Limb (tissue), 2 donors: Measurements from ENCODE around the gene STK32C.
"Not testable (repeated sequence)": the region's sequence is repeated elsewhere in the genome, so short reads cannot be mapped to it uniquely, and the experiment has no call there.

Experiments
- DNase-seq, 2 donors: peaks; one replicate each; pipeline ENCODE4 v3.0.0-alpha.2; 2016; ENCODE audit errors: extremely low spot score in 2 of 2

The STK32C gene

DNA sequence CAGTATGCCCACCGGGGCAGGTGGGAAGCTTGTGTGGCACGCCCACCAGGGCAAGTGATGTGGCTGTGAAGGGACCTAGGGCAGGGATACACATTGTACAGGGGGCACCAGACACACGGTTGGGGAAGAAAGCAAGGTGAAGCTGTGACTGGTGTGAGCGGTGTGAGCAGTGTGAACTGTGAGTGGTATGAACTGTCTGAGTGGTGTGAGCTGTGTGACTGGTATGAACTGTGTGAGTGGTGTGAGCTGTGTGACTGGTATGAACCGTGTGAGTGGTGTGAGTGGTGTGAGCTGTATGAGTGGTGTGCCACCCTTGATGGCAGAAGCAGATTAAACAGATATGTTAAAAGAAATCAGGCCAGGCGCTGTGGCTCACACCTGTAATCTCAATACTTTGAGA, 72.9 kb downstream of the STK32C start:
- no peak for DNase-seq

DNA sequence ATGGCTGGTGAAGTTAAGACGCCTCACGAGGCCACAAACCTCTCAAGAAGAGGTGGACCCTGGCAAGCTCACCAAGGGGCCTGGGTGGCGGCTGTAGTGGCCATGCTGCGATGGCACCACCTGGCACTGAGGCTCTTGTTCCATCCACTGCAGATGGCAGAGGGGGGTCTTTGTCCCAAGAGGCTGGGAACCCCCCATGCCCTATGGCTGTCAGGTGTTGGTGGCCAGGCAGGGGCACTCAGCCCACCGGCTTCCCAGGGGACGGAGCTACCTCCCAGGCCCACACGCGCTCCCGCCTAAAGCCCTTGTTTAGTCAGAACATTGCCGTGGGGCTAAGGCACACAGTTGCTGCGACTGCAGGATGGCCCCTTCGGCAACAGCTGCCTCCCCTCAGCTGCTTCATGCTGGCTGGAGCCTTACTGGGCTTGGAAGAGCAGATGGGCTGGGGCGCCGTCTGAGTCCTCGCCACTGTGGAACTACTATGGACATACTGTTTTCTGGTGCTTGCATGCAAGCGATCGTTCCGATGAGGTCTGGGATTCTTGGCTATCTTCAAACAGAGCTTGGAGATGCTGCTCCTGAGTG, 74.2 kb downstream of the STK32C start:
- DNase-seq, result peak in 1 of 2 donors; percentile 31

DNA sequence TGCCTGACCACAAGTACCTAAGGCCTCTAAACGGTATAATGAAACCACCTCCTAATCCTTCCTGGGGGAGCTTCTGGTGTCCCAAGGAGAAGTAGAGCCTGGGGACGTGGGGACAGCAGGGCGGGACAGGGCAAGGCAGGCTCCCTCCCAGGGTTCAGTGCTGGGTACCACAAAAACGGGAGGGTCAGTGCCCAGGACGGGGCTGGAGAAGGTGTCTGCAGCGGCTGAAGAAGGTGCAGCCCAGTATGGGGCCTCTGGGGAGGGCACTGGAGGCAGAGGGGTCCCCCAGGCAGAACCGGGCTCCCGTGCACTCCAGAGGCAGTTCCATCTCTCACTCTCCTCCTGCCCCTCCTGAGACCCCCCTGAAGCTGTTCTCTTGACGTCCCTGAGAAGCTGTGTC, 74.8 kb downstream of the STK32C start:
- DNase-seq, result no peak

DNA sequence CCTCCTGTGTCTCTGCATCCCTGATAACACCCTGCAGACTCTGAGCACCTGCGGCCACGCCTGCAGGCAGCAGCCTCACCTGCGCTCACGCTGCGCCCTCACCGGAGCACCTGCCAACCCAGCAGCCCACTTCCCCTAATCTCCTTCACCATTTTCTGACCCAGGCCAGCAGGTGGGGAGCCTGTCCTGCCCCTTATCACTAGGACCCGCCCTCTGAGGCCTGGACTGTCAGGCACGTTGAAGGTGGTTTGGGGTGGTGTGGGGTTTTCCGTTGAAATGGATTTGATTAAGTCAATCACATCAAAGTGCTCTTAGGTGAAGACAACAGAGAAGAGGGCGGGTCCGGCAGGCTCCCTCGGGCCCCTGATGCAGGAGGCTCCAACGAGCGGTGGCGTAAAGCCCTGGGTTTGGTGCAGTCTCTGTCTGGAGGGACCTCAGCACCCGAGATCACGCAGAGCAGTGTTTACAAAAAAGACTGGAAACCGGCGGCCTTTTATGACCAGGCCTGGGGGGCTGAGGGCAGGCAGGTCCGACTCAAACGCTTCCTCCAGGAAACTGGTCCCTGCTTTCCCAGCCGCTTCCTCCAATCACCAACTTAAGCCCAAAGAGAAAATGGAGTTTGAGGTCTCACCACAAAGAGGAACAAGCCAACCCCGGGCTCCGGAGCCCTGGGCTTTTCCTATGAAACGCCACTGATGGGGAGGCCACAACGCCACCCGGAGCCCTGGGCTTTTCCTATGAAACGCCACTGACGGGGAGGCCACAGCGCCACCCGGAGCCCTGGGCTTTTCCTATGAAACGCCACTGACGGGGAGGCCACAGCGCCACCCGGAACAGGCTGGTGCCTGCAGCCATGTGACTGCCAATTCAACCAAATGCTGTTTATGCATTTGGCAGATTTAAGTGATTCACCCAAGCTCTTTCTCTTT, 75.5 kb downstream of the STK32C start:
- no peak for DNase-seq

DNA sequence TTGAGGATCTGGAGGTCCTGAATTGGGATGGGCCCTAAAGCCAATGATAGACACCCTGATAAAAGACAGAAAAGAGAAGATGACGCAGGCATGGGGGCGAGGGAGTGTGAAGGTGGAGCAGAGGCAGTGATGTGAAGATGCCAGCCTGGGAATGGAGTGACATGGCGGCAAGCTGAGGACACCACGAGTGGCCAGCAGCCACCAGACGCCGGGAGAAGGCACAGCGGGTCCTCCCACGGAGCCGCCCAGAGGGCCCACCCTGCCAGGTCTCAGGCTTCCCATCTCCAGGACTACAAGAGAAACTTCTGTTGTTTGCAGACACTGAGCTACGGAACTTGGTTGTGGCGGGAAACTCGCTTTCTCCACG, 76.1 kb downstream of the STK32C start:
- no peak for DNase-seq

DNA sequence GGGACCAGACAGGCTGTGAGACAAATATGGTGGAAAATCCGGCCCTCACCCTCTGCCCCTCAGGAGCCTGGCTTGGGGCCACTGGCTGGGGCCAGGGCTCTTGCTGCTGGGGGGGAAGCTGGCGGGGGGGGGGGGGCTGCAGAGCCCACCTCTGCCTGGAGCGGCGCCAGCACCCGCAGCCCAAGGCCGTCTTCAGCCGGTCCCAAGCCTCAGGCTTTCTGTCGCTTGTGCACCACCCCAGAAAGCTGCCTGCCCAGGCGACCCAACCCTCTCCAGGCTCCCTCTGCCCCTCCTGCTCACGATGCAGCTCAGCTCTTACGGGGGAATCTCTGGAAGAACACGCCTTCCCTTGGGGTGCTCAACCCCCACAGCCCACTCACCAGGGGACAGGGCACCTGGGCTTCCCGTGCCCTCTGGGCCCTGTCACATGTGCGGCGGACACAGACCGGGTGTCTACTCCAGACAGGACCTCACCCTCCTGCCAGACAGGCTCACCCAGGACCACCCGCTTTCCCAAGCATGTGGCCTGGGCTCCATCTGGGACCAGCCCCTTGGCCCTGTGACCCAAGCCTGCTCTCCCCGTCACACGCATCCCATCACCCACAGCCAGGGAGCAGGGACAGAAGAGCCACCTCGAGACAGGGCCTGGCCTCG, 77.1 kb downstream of the STK32C start:
- DNase-seq, result no peak

DNA sequence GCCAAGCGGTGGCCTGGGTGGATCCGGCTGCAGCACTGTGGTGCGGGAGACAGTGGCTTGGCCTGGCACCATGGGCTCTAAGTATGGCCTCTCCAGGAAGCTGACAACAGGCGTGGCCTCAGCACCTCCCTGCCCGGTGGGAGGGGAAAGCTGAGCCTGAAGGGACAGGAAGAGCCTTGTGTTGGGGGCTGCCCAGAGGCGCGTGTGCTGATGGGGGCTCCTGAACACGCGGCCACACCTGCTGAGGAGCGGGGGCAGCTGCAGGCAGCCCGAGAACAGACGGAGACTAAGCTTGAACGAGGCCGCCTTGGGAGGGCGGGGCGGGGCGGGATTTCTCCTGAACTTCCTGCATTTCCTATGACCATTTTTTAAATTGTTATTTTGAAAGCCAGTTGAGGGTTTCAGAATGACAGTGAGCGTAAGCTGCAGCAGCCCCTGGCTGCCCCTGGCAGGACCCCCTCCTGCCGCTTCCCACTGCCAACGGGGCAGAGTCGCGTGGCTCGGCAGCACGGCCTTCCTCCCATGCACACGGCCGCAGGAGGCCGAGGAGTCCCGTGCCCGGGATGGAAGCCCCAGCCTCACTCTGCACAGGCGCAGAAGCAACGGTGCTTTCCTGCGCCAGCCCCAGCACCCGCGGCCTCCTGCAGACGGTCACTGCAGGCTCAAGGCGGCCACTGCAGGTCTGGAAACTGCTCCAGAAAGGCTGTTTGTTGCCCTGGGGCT, 77.8 kb downstream of the STK32C start:
- no peak for DNase-seq

DNA sequence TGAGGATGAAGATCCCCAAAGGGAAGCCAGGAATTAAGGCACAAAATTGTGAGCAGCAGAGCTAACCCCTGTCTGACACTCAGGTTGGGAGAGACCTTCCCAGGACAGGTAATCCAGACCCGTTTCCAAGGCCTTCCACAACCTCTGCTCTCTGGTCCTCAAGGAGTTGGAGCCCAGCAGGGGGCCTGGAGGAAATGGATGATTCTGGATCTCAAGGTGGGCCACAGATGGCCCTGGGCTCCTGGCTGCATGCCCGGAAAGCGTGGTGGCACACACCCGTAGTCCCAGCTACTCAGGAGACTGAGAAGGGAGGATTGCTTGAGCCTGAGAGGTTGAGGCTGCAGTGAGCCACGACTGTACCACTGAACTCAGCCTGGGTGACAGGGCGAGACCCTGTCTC, 78.7 kb downstream of the STK32C start:
- no peak for DNase-seq

DNA sequence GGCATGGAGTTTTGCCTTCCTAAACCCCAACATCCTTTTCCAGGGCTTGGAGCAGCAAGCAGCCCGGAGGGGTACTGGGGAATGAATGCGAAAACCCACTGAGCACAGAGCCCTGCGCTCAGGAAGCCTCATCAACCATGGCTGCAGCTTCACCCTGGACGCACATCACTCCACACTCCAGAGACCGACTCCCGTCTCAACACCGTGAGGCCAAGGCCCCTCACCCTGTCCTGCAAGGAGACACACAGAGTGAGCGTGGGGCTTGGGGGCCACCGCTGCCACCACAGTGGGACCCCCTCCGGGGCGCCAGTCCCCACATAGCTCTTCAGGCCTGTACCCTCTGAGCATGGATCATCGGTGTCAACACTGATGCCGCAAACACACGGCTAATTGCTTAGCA, 79.1 kb downstream of the STK32C start:
- no peak for DNase-seq

DNA sequence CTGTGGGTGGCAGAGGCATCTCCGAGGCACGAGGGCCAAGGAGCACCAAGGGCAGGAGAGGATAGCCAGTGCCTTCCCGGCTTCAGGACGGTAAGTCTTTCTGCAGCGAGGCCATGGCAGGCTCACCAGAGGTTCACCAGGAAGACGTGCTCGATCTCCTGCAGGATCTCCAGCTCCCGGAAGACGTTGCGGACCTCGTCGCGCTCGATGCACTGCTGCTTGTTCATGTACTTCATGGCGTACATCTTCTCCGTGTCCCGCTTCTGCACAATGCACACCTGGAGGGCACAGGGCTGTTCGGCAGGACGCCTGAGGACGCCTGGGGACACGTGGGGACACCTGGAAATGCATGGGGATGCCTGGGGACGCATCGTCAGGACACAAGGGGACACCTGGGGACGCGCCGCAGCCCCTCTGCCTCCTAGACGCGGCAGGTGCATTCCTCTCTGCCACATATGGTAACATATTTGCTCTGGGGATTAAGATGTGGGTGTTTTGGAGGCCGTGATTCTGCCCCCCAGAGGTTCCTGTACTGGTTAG, 79.8 kb downstream of the STK32C start:
- DNase-seq, result no peak

DNA sequence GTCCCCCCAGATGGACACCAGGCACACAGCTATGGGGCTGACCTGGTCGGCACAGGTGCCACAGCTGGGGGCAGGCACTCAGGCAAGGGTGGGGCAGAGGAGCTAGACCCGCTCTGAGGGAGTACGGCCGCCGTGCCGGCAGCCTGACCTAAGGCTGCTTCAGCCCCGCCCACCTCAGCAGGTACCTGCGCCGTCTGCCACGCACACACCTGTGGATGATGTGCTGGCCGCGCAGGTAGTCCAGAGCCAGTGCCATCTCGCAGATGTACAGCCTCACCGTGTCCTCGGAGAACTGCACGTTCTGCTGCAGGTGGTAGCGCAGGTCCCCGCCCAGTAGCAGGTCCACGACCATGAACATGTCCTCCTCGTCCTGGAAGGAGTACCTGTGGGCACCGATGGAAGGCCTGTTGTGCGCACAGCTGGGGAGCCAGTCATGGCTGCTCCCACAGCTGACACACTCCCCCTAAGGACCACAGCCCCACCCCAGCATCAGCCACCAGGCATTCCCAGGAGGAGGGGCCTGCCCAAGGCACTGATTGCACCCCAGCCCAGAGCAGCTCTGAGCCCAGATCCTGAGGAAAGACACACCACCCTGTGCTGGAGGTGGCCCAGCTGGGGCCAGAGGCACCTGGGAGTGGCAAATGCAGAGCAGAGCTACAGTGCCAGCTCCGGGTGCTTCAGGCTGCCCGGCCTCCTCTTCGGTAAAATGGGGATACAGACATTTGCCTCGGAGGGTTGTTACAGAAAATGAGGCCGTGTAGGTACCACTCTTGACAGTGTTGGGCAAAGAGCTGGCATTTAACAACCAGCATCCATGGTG, 81.0 kb downstream of the STK32C start:
- no peak for DNase-seq

DNA sequence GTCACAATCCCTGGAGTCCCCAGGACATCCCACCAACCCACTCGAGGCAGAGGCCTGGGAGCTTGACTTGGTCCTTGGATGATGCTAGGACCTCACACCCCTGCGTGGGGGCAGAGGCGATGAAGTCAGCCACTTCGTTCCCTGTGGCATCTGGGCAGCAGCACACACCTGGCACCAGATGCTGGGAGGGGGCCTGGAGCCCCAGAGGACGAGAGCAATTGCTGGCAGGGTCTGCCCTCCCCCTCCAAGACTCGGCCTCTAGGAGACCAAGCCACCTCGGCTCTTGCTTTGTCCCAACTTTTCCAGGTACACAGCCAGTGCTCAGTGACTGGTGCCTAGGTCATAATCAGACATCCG, 81.9 kb downstream of the STK32C start:
- DNase-seq, result no peak

DNA sequence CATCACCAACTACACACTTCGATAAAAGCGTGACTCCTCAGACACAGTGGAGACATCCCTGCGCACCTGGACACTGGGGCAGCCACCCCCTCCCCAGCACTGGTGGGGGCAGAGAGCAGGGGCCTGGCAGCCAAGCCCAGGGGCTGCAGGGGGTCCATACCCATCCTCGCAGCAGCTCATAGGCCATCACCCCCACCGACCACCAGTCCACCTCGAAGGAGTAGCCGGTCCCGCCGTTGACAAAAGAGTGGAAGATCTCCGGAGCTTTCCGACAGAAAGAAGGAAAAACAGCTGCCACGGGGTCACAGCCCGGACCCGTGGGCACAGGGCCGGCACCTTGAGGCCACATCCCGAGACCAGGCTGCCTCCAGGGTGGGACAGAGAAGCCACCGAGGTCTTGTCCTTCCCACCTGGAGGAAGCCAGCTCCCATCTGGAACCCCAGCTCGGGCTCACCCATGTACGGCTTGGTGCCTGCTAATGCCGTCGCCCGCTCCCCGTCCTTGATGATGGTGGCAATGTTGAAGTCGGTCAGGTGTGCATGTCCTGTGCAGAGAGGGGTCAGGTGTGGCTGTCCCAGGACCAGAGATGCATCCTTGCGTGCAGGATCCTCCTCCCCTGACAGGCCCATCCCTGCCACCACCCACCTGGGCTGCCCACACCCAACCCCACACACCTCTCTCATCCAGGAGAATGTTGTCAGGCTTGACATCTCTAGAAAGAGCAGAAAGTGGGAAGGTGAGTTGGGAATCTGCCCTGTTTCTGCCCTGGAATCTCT, 82.5 kb downstream of the STK32C start:
- DNase-seq, result no peak

DNA sequence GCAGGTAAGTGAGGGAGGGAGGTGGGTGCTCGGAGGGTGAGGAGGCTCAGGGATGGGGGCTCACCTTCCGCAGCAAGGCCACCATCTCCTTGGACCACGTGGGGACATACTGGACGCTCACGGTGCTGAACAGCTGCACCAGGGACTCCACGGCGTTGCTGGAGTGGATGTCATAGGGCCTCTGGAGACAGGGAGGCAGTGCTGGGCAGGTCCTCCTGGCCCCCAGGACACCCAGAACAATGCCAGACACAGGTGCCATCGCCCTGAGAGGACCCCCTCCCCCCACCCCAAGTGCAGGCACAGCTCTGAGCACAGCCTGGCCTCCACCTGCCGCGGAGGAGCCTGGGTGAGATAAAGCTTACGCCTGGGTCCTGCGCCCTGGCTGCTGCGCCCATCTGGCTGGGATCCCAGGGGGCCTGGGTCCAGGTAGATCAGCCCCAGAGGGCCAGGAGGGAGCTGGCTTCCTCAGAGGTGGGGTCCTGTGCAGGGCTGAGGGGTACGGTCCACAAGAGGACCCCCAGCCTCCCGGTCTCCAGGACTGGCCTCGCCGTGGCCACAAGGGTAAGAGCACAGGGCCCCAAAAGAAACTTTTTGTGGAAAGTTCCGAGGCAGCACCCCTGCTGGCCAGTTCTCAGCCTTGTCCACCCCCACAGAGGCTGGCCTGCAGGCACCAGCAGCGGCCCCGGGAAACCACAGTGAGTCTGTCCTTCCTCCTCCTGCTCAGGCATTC, 83.2 kb downstream of the STK32C start:
- no peak for DNase-seq

DNA sequence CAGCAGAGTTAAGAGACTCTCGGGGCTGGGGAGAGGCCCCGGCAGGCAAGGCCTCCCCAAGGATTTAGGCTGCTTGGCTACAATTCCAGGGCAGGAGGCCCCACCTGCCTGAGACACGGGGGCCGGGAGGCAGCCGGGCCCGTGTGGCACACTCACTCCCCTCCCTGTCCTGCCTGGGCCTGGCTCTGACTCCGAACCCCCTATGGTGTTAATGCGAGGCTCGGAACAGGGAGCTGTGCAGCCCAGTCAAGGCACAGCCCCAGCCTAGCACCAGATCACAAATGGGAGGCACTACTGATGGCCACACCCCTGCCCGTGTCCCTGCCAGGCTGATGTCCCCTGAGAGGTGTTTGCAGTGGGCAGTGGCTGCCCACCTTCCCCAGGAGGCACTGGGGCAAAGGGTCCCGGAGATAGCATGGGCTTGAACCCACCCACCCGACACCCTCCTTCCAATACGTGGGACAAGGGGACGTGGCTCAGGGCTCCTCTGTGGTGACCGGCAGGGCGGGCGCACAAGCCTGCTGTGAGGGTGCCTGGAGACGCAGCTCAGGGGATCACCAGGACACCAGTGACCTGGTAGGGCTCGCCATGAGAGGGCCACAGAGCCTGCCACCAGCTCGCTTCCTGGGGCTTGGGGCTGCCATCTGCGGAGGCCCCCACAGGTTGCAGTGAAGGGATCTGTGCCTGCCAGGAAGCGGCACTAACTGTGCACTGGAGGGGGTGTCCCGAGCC, 84.0 kb downstream of the STK32C start:
- no peak for DNase-seq

DNA sequence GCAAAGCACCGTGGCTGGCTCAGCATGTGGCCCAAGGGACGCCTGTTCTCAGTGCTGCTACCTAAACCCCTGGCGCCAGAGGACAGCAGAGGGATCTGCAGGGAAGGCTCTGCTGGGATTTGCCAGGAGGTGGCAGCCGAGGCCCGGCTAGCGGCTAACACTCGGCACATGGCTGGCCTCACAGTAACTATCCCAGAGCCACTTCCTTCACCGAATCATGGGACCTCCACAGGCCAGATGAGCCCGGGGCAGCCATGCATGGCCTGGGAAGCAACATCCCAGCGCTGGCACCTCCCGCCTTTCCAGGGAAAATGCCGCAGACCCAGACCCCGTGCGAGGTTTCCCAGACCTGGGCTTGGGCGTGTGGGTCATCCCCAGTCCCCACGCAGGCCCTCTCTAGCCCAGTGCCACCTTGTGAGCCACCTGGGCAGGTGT, 84.6 kb downstream of the STK32C start:
- peak; percentile 46 to 87 for DNase-seq

DNA sequence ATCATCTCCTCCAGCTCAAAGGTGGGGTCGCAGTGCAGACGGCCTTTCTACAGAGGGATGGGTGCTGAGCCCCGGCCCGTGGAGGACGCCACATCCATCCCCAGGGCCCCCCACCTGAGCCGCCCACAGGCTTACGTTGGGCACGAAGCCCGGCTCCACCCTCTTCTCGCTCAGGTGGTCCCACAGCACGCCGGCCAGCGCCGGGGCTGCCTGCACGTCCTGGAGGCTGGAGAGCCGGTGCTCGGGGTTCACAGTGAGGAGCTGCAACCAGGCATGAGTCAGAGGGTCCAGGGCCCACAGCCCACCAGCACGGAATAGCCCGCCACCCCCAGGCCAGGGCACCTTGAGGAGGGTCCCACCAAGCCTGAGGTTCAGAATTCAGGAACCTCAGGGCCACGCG, 85.0 kb downstream of the STK32C start:
- DNase-seq, result no peak

DNA sequence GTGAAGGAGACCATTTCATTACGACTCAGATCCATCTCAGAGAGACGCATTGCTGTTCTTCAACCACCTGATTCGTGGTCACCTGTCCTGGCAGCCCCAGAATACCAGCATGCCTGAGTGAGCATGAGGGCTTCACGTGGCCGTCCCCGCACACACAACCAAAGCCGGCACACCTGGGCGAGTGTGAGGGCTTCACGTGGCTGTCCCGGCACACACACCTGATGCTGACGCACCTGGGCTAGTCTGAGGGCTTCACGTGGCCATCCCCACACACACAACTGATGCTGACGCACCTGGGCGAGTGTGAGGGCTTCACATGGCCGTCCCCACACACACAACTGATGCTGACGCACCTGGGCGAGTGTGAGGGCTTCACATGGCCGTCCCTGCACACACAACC, 86.8 kb downstream of the STK32C start:
- not testable (repeated sequence) for DNase-seq

DNA sequence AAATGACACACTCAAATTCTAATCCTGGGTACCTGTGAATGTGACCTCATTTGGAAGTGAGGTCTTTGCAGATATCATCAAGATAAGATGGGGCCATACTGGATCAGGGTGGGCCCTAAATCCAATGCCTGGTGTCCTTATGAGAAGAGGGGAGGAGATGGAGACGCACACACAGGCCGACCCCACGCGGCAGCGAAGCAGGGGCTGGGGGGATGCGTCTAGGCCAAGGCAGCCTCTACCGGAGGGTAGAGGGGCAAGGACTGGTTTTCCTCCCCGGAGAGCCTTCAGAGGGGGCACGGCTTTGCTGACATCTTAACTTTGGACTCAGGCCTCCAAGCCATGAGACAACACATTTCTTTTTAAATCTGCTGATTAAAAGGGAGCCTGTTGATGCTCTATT, 87.7 kb downstream of the STK32C start:
- no peak for DNase-seq
